ENCODE data around the gene NME4.

DNA sequence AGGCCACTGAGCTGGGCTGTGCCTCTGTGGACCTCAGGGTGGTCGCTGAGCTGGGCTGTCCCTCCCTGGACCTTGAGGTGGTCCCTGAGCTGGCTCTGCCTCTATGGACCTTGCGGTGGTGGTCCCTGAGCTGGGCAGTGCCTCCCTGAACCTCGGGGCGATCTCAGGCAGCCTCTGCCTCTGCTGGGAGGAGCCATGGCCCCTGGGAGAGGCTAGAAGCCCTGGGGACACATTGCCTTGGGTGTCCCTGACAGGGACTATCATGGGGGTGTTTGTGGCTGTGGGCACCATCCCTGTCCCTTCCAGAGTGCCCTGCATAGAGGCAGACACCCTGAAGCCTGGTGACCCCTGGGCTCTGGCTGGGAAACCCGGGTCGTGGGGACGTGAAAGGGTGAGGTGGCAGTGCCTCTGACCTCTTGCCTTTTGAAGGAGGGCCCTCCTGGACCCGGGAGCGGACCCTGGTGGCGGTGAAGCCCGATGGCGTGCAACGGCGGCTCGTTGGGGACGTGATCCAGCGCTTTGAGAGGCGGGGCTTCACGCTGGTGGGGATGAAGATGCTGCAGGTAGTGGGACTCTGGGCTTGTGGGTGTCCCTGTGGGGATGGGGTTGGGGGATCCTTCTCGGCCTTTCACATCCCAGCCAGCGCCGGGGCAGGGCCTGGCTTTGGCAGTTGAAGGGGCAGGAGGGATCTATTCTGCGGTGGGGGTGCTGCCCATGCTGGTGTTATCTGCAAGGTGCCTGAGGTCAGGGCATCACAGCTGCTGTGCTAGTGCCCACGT, 1.8 kb downstream of the NME4 start:
- no peak for TF ChIP-seq POLR2A (IDR thresholded peaks at IDR 0.05; ENCODE audit: low read length)
- no peak for TF ChIP-seq GATA1 (IDR thresholded peaks at IDR 0.05; ENCODE audit: low read depth, low read length)
